GM18873 (cell line): Measurements from ENCODE around the gene VSTM2B.
"Not testable (repeated sequence)": the region's sequence is repeated elsewhere in the genome, so short reads cannot be mapped to it uniquely, and the experiment has no call there.

Source experiments
- ATAC-seq: cut with Tn5 transposase; IDR thresholded peaks from one replicate; pipeline ENCODE4 v1.9.1; 2021; ENCODE audit warnings: mild to moderate bottlenecking, moderate library complexity, moderate number of reproducible peaks; ENCODE audit not compliant: unreplicated experiment, low FRiP score

VSTM2B gene

GRCh38 chr19:29542776-29543175 is 17.0 kb downstream of the VSTM2B start:
- no peak for ATAC-seq

- no peak for ATAC-seq
These were observed 17.6 kb downstream of the VSTM2B start for GRCh38 chr19:29543381-29543780.

- no peak for ATAC-seq
These were observed 19.0 kb downstream of the VSTM2B start for GRCh38 chr19:29544656-29545360.

GRCh38 chr19:29545447-29545846 is 19.7 kb downstream of the VSTM2B start:
- not testable (repeated sequence) for ATAC-seq

GRCh38 chr19:29545866-29546582 is 20.2 kb downstream of the VSTM2B start:
- no peak for ATAC-seq

- no peak for ATAC-seq
These were observed 20.9 kb downstream of the VSTM2B start for GRCh38 chr19:29546583-29547190.

- no peak for ATAC-seq
These were observed 21.7 kb downstream of the VSTM2B start for GRCh38 chr19:29547361-29547960.

GRCh38 chr19:29547981-29548380 is 22.2 kb downstream of the VSTM2B start:
- ATAC-seq = no peak

GRCh38 chr19:29548483-29549085 is 22.8 kb downstream of the VSTM2B start:
- no peak for ATAC-seq

GRCh38 chr19:29549105-29550070 is 23.6 kb downstream of the VSTM2B start:
- no peak for ATAC-seq

GRCh38 chr19:29550896-29551295 is 25.1 kb downstream of the VSTM2B start:
- no peak for ATAC-seq

- no peak for ATAC-seq
These were observed 26.0 kb downstream of the VSTM2B start for GRCh38 chr19:29551774-29552173.

GRCh38 chr19:29552454-29553280 is 26.9 kb downstream of the VSTM2B start:
- ATAC-seq = no peak

- ATAC-seq = no peak
These were observed 28.4 kb downstream of the VSTM2B start for GRCh38 chr19:29554149-29554548.

GRCh38 chr19:29559110-29559509 is 33.3 kb downstream of the VSTM2B start:
- ATAC-seq = not testable (repeated sequence)

- no peak for ATAC-seq
These were observed 33.9 kb downstream of the VSTM2B start for GRCh38 chr19:29559743-29560142.

GRCh38 chr19:29560313-29561075 is 34.7 kb downstream of the VSTM2B start:
- no peak for ATAC-seq

- no peak for ATAC-seq
These were observed 35.8 kb downstream of the VSTM2B start for GRCh38 chr19:29561601-29562000.
